Astrocyte (in vitro differentiated cells and primary cell): ENCODE results near the gene ERMP1. TPM values are rescaled to one million over a fixed set of nuclear protein-coding genes. Genes with fewer than 3 reads are reported as not detected.
A peak's percentile ranks its signal among the peaks of the same experiment; 100 is the strongest.
"Not testable (repeated sequence)": the region's sequence is repeated elsewhere in the genome, so short reads cannot be mapped to it uniquely, and the experiment has no call there.

ENCODE experiments used
- DNase-seq: peaks from one replicate; pipeline ENCODE4 v3.0.0-alpha.2; 2010; ENCODE audit warnings: low read depth
- FAIRE-seq: peaks from 2 replicates; lab custom pipeline; 2011; peaks lifted over from hg19 to GRCh38; lab: Jason Lieb, UNC
- H2AFZ ChIP-seq: 2 replicates; pipeline ENCODE4 v1.6.0; 2012; ENCODE audit warnings: low read depth, low read length, inconsistent platforms
- H3K27ac ChIP-seq: 2 replicates; pipeline ENCODE4 v1.5.1; 2011; ENCODE audit warnings: low read depth, low read length, inconsistent platforms
- H3K27me3 ChIP-seq: 2 replicates; pipeline ENCODE4 v1.6.0; 2011; ENCODE audit warnings: low read length, inconsistent platforms; ENCODE audit not compliant: insufficient read depth
- H3K36me3 ChIP-seq: 2 replicates; pipeline ENCODE4 v1.5.1; 2011; ENCODE audit warnings: low read length, inconsistent platforms; ENCODE audit not compliant: insufficient read depth
- H3K4me1 ChIP-seq: 2 replicates; pipeline ENCODE4 v1.5.1; 2011; ENCODE audit warnings: low read length, inconsistent platforms; ENCODE audit not compliant: insufficient read depth
- H3K4me2 ChIP-seq: 2 replicates; pipeline ENCODE4 v1.6.0; 2012; ENCODE audit warnings: low read length, inconsistent platforms
- H3K4me3 ChIP-seq: 2 replicates; pipeline ENCODE4 v1.5.1; 2011; ENCODE audit warnings: low read depth, mild to moderate bottlenecking, low read length, inconsistent platforms; ENCODE audit not compliant: insufficient read depth
- H3K79me2 ChIP-seq: 2 replicates; pipeline ENCODE4 v1.6.0; 2012; ENCODE audit warnings: mild to moderate bottlenecking, low read length, inconsistent platforms; ENCODE audit not compliant: insufficient read depth
- H3K9ac ChIP-seq: 2 replicates; pipeline ENCODE4 v1.6.0; 2012; ENCODE audit warnings: mild to moderate bottlenecking, low read length, inconsistent platforms
- H3K9me3 ChIP-seq: 2 replicates; pipeline ENCODE4 v1.5.1; 2012; ENCODE audit warnings: low read depth, mild to moderate bottlenecking, low read length, inconsistent platforms; ENCODE audit not compliant: insufficient read depth
- H4K20me1 ChIP-seq: 2 replicates; pipeline ENCODE4 v1.6.0; 2012; ENCODE audit warnings: low read length, inconsistent platforms; ENCODE audit not compliant: insufficient read depth
- H3K27ac Mint-ChIP-seq: one replicate; pipeline ENCODE4 v1.8.0; 2021; ENCODE audit warnings: mild to moderate bottlenecking, mixed read lengths; ENCODE audit not compliant: unreplicated experiment
- H3K27me3 Mint-ChIP-seq: one replicate; pipeline ENCODE4 v1.8.0; 2021; ENCODE audit warnings: low read depth, mixed read lengths; ENCODE audit not compliant: unreplicated experiment
- H3K36me3 Mint-ChIP-seq: one replicate; pipeline ENCODE4 v1.8.0; 2021; ENCODE audit warnings: low read depth, mixed read lengths; ENCODE audit not compliant: unreplicated experiment
- H3K4me1 Mint-ChIP-seq: one replicate; pipeline ENCODE4 v1.8.0; 2021; ENCODE audit warnings: low read depth, mixed read lengths; ENCODE audit not compliant: unreplicated experiment
- H3K4me3 Mint-ChIP-seq: one replicate; pipeline ENCODE4 v1.8.0; 2021; ENCODE audit warnings: mild to moderate bottlenecking, moderate library complexity, mixed read lengths; ENCODE audit not compliant: unreplicated experiment
- H3K9me3 Mint-ChIP-seq: one replicate; pipeline ENCODE4 v1.8.0; 2021; ENCODE audit warnings: mild to moderate bottlenecking, mixed read lengths; ENCODE audit not compliant: unreplicated experiment
- CTCF ChIP-seq: IDR thresholded peaks from 2 replicates; pipeline ENCODE4 v1.5.1; 2011; ENCODE audit warnings: low read depth, mild to moderate bottlenecking, inconsistent platforms, low read length, moderate library complexity; ENCODE audit not compliant: insufficient read depth
- EZH2 ChIP-seq: IDR thresholded peaks from 2 replicates; pipeline ENCODE4 v1.6.1; 2012; ENCODE audit warnings: mild to moderate bottlenecking, low read length, inconsistent platforms; ENCODE audit not compliant: insufficient read depth
- total RNA-seq: library from RNA; stranded (reverse); gene quantifications from 2 replicates; pipeline ENCODE4 v1.2.1, GENCODE V29; 2021

Gene ERMP1
- total RNA-seq, 1 donor from 2014 or later = 8.8 TPM

GRCh38 chr9:5800969-5801738 is 31.8 kb downstream of the ERMP1 start:
- Mint-ChIP-seq H3K4me3 (no peak overlapping the region), H3K27ac (no peak overlapping the region)
- no peak for TF ChIP-seq CTCF
- TF ChIP-seq EZH2 = no peak

GRCh38 chr9:5800378-5800777 is 32.5 kb downstream of the ERMP1 start:
- not testable (repeated sequence) for H3K4me2 ChIP-seq, H3K27me3 ChIP-seq, FAIRE-seq, H3K79me2 ChIP-seq, H4K20me1 ChIP-seq, DNase-seq, H3K9ac ChIP-seq, H2AFZ ChIP-seq, H3K27ac ChIP-seq, H3K4me3 ChIP-seq, H3K9me3 ChIP-seq, H3K4me3 Mint-ChIP-seq, H3K27ac Mint-ChIP-seq, H3K36me3 Mint-ChIP-seq, H3K36me3 ChIP-seq, H3K27me3 Mint-ChIP-seq, H3K4me1 ChIP-seq, H3K9me3 Mint-ChIP-seq
- peaks cover 18% of the 10 kb centered on the region for H3K4me1 Mint-ChIP-seq

More at GRCh38 chr9:5800969-5801738, 31.8 kb downstream of the ERMP1 start:
- no peak overlapping the region for H3K4me3 ChIP-seq
- H2AFZ ChIP-seq = no peak overlapping the region
- H3K9me3 ChIP-seq = no peaks in the 10 kb centered on the region
- H3K79me2 ChIP-seq = no peaks in the 10 kb centered on the region
- H3K27me3 Mint-ChIP-seq = no peaks in the 10 kb centered on the region
- no peaks in the 10 kb centered on the region for H3K9me3 Mint-ChIP-seq
- H3K36me3 ChIP-seq = no peaks in the 10 kb centered on the region
- DNase-seq (peak; percentile 49), FAIRE-seq (no peak)
- no peaks in the 10 kb centered on the region for H3K36me3 Mint-ChIP-seq
- H3K27me3 ChIP-seq = no peaks in the 10 kb centered on the region
- H4K20me1 ChIP-seq = no peaks in the 10 kb centered on the region
- no peak overlapping the region for H3K27ac ChIP-seq
- no peaks in the 10 kb centered on the region for H3K4me1 ChIP-seq
- H3K9ac ChIP-seq = no peak overlapping the region
- H3K4me2 ChIP-seq = no peak overlapping the region
- peaks cover 18% of the 10 kb centered on the region for H3K4me1 Mint-ChIP-seq

- Histone ChIP-seq H2AFZ (no peak overlapping the region), H3K4me2 (peak overlapping the region; percentile 73), H3K36me3 (no peaks in the 10 kb centered on the region), H3K27ac (no peak overlapping the region), H3K4me3 (no peak overlapping the region), H3K9ac (peak overlapping the region; percentile 48), H3K79me2 (no peaks in the 10 kb centered on the region), H3K9me3 (no peaks in the 10 kb centered on the region), H4K20me1 (no peaks in the 10 kb centered on the region), H3K27me3 (no peaks in the 10 kb centered on the region), H3K4me1 (no peaks in the 10 kb centered on the region)
- Mint-ChIP-seq H3K27ac (no peak overlapping the region), H3K27me3 (no peaks in the 10 kb centered on the region), H3K36me3 (no peaks in the 10 kb centered on the region), H3K4me3 (no peak overlapping the region), H3K9me3 (no peaks in the 10 kb centered on the region), H3K4me1 (peaks cover 18% of the 10 kb centered on the region)
- DNase-seq (peak; percentile 23), FAIRE-seq (no peak)
- TF ChIP-seq CTCF (peak; percentile 77), EZH2 (no peak)
These were observed 33.6 kb downstream of the ERMP1 start for GRCh38 chr9:5799314-5799713.
